ENCODE results near the gene ZNF70.

- TF ChIP-seq, protein P1, sequence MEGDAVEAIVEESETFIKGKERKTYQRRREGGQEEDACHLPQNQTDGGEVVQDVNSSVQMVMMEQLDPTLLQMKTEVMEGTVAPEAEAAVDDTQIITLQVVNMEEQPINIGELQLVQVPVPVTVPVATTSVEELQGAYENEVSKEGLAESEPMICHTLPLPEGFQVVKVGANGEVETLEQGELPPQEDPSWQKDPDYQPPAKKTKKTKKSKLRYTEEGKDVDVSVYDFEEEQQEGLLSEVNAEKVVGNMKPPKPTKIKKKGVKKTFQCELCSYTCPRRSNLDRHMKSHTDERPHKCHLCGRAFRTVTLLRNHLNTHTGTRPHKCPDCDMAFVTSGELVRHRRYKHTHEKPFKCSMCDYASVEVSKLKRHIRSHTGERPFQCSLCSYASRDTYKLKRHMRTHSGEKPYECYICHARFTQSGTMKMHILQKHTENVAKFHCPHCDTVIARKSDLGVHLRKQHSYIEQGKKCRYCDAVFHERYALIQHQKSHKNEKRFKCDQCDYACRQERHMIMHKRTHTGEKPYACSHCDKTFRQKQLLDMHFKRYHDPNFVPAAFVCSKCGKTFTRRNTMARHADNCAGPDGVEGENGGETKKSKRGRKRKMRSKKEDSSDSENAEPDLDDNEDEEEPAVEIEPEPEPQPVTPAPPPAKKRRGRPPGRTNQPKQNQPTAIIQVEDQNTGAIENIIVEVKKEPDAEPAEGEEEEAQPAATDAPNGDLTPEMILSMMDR (IDR thresholded peaks at IDR 0.05), result no peak
- TF ChIP-seq POLR2A (IDR thresholded peaks at IDR 0.05) (no peak), EP300 (IDR thresholded peaks at IDR 0.05) (no peak)
These were observed 27.1 kb upstream of the ZNF70 start for GRCh38 chr22:23777776-23778576.

All from gastroesophageal sphincter (tissue), 3 donors.